ENCODE results near the gene SLAMF1.
A peak's percentile ranks its signal among the peaks of the same experiment; 100 is the strongest.
"Not testable (repeated sequence)": the region's sequence is repeated elsewhere in the genome, so short reads cannot be mapped to it uniquely, and the experiment has no call there.

Gene SLAMF1

GRCh38 chr1:160646711-160647328 is at the start of gene SLAMF1:
Gene SLAMF1, minus strand, starts transcription at chr1:160647044. Its CDS starts 99 bp downstream, at chr1:160646945.
- DNase-seq: no peak

GRCh38 chr1:160692390-160692789 is 45.5 kb upstream of the SLAMF1 start:
- DNase-seq: not testable (repeated sequence)

- no peak for DNase-seq
Observed at GRCh38 chr1:160685266-160685665, 38.4 kb upstream of the SLAMF1 start.

GRCh38 chr1:160682983-160683865 is 36.4 kb upstream of the SLAMF1 start:
- DNase-seq: no peak

GRCh38 chr1:160681891-160682140 is 35.0 kb upstream of the SLAMF1 start:
- no peak for DNase-seq

GRCh38 chr1:160681066-160681890 is 34.4 kb upstream of the SLAMF1 start:
- peak; percentile 31 for DNase-seq

GRCh38 chr1:160680399-160680798 is 33.6 kb upstream of the SLAMF1 start:
- no peak for DNase-seq

GRCh38 chr1:160679893-160680292 is 33.0 kb upstream of the SLAMF1 start:
- no peak for DNase-seq

GRCh38 chr1:160676869-160677597 is 30.2 kb upstream of the SLAMF1 start:
- no peak for DNase-seq

GRCh38 chr1:160675641-160676410 is 29.0 kb upstream of the SLAMF1 start:
- DNase-seq: peak; percentile 38

GRCh38 chr1:160674415-160674814 is 27.6 kb upstream of the SLAMF1 start:
- no peak for DNase-seq

GRCh38 chr1:160672789-160673695 is 26.2 kb upstream of the SLAMF1 start:
- no peak for DNase-seq

- DNase-seq: no peak
Observed at GRCh38 chr1:160671603-160672517, 25.0 kb upstream of the SLAMF1 start.

GRCh38 chr1:160670701-160671100 is 23.9 kb upstream of the SLAMF1 start:
- DNase-seq: no peak

- no peak for DNase-seq
Observed at GRCh38 chr1:160669802-160670201, 23.0 kb upstream of the SLAMF1 start.

GRCh38 chr1:160669276-160669675 is 22.4 kb upstream of the SLAMF1 start:
- DNase-seq: no peak

GRCh38 chr1:160667896-160668295 is 21.1 kb upstream of the SLAMF1 start:
- DNase-seq: no peak

- no peak for DNase-seq
Observed at GRCh38 chr1:160666079-160666442, 19.2 kb upstream of the SLAMF1 start.

GRCh38 chr1:160665330-160666078 is 18.7 kb upstream of the SLAMF1 start:
- no peak for DNase-seq
